ENCODE results near the gene HSD17B10.

DNA sequence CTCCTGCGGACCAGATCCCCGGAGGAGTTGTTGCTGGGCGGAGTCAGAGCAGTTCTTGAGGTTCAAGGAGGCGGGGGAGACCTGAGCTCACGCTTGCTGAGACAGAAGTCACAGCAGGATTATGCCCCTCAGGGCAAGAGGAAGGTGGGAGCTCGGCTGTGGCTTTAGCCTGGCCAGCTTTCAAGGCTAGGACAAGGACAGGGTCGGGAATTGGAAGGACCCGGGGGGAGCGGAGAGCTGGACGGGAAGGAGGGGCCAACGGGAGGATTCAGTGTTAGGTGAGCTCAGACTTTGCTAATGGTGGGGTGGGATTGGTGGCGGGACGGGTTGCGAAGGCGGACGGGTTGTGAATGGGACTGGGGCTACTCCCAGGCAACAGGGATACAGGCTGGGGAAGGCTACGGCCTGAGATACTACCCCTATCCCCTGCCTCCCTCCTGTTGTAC, 11.3 kb downstream of the HSD17B10 start, which contains the start of gene RIBC1:
- TF ChIP-seq, protein P1, sequence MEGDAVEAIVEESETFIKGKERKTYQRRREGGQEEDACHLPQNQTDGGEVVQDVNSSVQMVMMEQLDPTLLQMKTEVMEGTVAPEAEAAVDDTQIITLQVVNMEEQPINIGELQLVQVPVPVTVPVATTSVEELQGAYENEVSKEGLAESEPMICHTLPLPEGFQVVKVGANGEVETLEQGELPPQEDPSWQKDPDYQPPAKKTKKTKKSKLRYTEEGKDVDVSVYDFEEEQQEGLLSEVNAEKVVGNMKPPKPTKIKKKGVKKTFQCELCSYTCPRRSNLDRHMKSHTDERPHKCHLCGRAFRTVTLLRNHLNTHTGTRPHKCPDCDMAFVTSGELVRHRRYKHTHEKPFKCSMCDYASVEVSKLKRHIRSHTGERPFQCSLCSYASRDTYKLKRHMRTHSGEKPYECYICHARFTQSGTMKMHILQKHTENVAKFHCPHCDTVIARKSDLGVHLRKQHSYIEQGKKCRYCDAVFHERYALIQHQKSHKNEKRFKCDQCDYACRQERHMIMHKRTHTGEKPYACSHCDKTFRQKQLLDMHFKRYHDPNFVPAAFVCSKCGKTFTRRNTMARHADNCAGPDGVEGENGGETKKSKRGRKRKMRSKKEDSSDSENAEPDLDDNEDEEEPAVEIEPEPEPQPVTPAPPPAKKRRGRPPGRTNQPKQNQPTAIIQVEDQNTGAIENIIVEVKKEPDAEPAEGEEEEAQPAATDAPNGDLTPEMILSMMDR (IDR thresholded peaks at IDR 0.05; ENCODE audit: low read depth, low read length), result no peak
- no peak for TF ChIP-seq POLR2A (IDR thresholded peaks at IDR 0.05; ENCODE audit: extremely low read depth, insufficient read length)

All from NB4 (cell line).